GM12878 (cell line): ENCODE results near the gene SLMAP. TPM values are rescaled to one million over a fixed set of nuclear protein-coding genes. Genes with fewer than 3 reads are reported as not detected.

Experiments
- ATAC-seq: fragments of 200-7000 bp; cut with Tn5 transposase; 3 replicates; pipeline ENCODE4 v1.9.1; 2020; ENCODE audit warnings: mild to moderate bottlenecking, moderate library complexity
- BruUV-seq: library from RNA; stranded (reverse); fragments of 400-500 nt; replicated peaks from 2 replicates; lab custom pipeline; 2021; lab: Mats Ljungman, UMichigan
- CTCF ChIA-PET: fragments of 300-600 bp; sonication (Branson Sonifier 250); formaldehyde crosslinking; extraction: SDS; loops from one replicate; lab custom pipeline; 2021; ENCODE audit warnings: inconsistent platforms; lab: Yijun Ruan, JAX
- POLR2A ChIA-PET: fragments of 350-600 bp; formaldehyde crosslinking; extraction: SDS; loops from one replicate; lab custom pipeline; 2021; ENCODE audit warnings: inconsistent platforms; lab: Charles Lee
- RAD21 ChIA-PET: fragments of 300-600 bp; sonication (Branson Sonifier 250); formaldehyde crosslinking; loops from one replicate; lab custom pipeline; 2023; ENCODE audit warnings: antibody characterized with exemption; ENCODE audit not compliant: unreplicated experiment; lab: Charles Lee
- SMC1A ChIA-PET: fragments of 300-600 bp; sonication (Branson Sonifier 250); formaldehyde crosslinking; loops from one replicate; lab custom pipeline; 2023; ENCODE audit not compliant: unreplicated experiment, uncharacterized antibody; lab: Charles Lee
- DNase-seq: peaks from one replicate; pipeline ENCODE4 v3.0.0-alpha.2; 2011; ENCODE audit warnings: low read depth, low spot score
- FAIRE-seq: peaks from 3 replicates; lab custom pipeline; 2011; peaks lifted over from hg19 to GRCh38; lab: Jason Lieb, UNC
- H2AFZ ChIP-seq: 2 replicates; pipeline ENCODE4 v1.6.0; 2011; ENCODE audit warnings: low read depth, low read length, control low read depth; ENCODE audit not compliant: control insufficient read depth
- H3K27ac ChIP-seq: 2 replicates; pipeline ENCODE4 v1.5.1; 2011; ENCODE audit warnings: control low read depth; ENCODE audit not compliant: control insufficient read depth, insufficient read depth
- H3K27me3 ChIP-seq, 2 experiments: replicated peaks in 1 of 2; 2 replicates each; pipeline versions ENCODE4 v1.6.0 to v1.6.1; 2011; ENCODE audit warnings: low read length in 1 of 2; ENCODE audit not compliant: control insufficient read depth in 2 of 2, insufficient read depth in 2 of 2
- H3K36me3 ChIP-seq, 2 experiments: 2 replicates each; pipeline ENCODE4 v1.5.1; 2011; ENCODE audit warnings: low read length in 1 of 2; ENCODE audit not compliant: control insufficient read depth in 2 of 2, insufficient read depth in 2 of 2
- H3K4me1 ChIP-seq: 2 replicates; pipeline ENCODE4 v1.6.1; 2011; ENCODE audit warnings: mild to moderate bottlenecking, low read length, moderate library complexity, mixed read lengths; ENCODE audit not compliant: control insufficient read depth, insufficient read depth
- H3K4me2 ChIP-seq: 2 replicates; pipeline ENCODE4 v1.6.0; 2011; ENCODE audit warnings: control low read depth; ENCODE audit not compliant: control insufficient read depth, insufficient read depth
- H3K4me3 ChIP-seq: fragments of 200-600 bp; sonication (generic); 2 replicates; pipeline ENCODE4 v1.5.1; 2016
- H3K79me2 ChIP-seq: 2 replicates; pipeline ENCODE4 v1.6.0; 2011; ENCODE audit warnings: low read length; ENCODE audit not compliant: control insufficient read depth, insufficient read depth
- H3K9ac ChIP-seq: 2 replicates; pipeline ENCODE4 v1.8.0; 2011; ENCODE audit warnings: low read length, control low read depth, mixed read lengths; ENCODE audit not compliant: control insufficient read depth, insufficient read depth
- H3K9me3 ChIP-seq: replicated peaks from 3 replicates; pipeline ENCODE4 v1.5.1; 2011; ENCODE audit warnings: mild to moderate bottlenecking, low read length; ENCODE audit not compliant: control insufficient read depth, insufficient read depth
- H4K20me1 ChIP-seq: 2 replicates; pipeline ENCODE4 v1.6.0; 2011; ENCODE audit not compliant: control insufficient read depth, insufficient read depth
- CREM ChIP-seq: IDR thresholded peaks from 2 replicates; pipeline ENCODE4 v1.6.1; 2014; ENCODE audit warnings: antibody characterized with exemption, low read depth
- ETV6 ChIP-seq, 2 experiments: fragments of 450-650 bp in 1 of 2; IDR thresholded peaks in 1 of 2; conservative IDR thresholded peaks in 1 of 2; 2 replicates each; pipeline ENCODE4 v1.6.1; 2014; ENCODE audit warnings: antibody characterized with exemption in 1 of 2, borderline replicate concordance in 1 of 2, low read depth in 1 of 2, mild to moderate bottlenecking in 1 of 2, moderate library complexity in 1 of 2
- MEF2A ChIP-seq: IDR thresholded peaks from 2 replicates; pipeline ENCODE4 v1.6.1; 2011; ENCODE audit warnings: low read depth, mild to moderate bottlenecking, low read length, moderate library complexity; ENCODE audit not compliant: insufficient read depth
- PML ChIP-seq: IDR thresholded peaks from 2 replicates; pipeline ENCODE4 v1.6.1; 2012; ENCODE audit warnings: low read length, inconsistent platforms
- YY1 ChIP-seq: IDR thresholded peaks from 2 replicates; pipeline ENCODE4 v1.6.1; 2011; ENCODE audit warnings: low read depth, mild to moderate bottlenecking, low read length
- ZSCAN29 ChIP-seq: fragments of 450-650 bp; IDR thresholded peaks from 2 replicates; pipeline ENCODE4 v1.6.1; 2017; ENCODE audit warnings: mild to moderate bottlenecking, moderate library complexity
- WGBS: methylation state at CpG from one replicate; pipeline ENCODE4 v1.1.6; 2016; ENCODE audit warnings: low lambda C conversion rate; ENCODE audit not compliant: insufficient replicate concordance, insufficient coverage; ENCODE audit errors: missing lambda C conversion rate; 5-methylcytosine and 5-hydroxymethylcytosine counted together
- in situ Hi-C: fragments of 300-500 bp; cut with MboI; formaldehyde crosslinking; loops from 9 replicates; pipeline ENCODE4 v1.14.3; 2018; ENCODE audit warnings: mixed read lengths
- intact Hi-C: fragments of 100-400 bp; cut with micrococcal nuclease; formaldehyde crosslinking; loops from one replicate; pipeline ENCODE4 v1.14.2; 2022; ENCODE audit not compliant: unreplicated experiment
- polyA plus RNA-seq, 11 experiments: library from polyadenylated mRNA; depleted of rRNA in 4 of 11; unstranded in 6 of 11; stranded (reverse) in 5 of 11; fragments of >200 nt; fragmentation: Nextera tagmentation in 4 of 11; fragmentation: Illumina TruSeq in 1 of 11; extraction: Ambion mirVana in 4 of 11; extraction: Trizol in 1 of 11; gene quantifications; 1 replicate in 1 of 11; 2 replicates in 10 of 11; pipeline versions ENCODE4 v1.2.1 to v1.2.3, GENCODE V29; 2011 to 2016; ENCODE audit warnings: inconsistent platforms in 2 of 11, missing spikeins in 2 of 11, low read depth in 1 of 11
- total RNA-seq, 4 experiments: library from RNA; depleted of rRNA in 3 of 4; stranded (reverse); fragments of >200 nt in 3 of 4; fragmentation: Illumina TruSeq in 1 of 4; extraction: Trizol in 1 of 4; gene quantifications; 2 replicates each; pipeline versions ENCODE4 v1.2.1 to v1.2.3, GENCODE V29; 2013 to 2021
- TF ChIP-seq, protein P1 (sequence below): IDR thresholded peaks from 2 replicates; pipeline ENCODE4 v1.6.1; 2011; ENCODE audit warnings: borderline replicate concordance, low read depth, mild to moderate bottlenecking, moderate library complexity, mixed read lengths, low read length; ENCODE audit not compliant: insufficient read depth; ENCODE audit errors: extremely low read length
- TF ChIP-seq, protein P2 (sequence below): fragments of 450-650 bp; IDR thresholded peaks from 2 replicates; pipeline ENCODE4 v1.6.1; 2016; ENCODE audit warnings: mild to moderate bottlenecking
- TF ChIP-seq, protein P3 (sequence below): fragments of 150-350 bp; IDR thresholded peaks from 2 replicates; pipeline ENCODE4 v1.6.1; 2016; ENCODE audit warnings: low read depth, low read length

SLMAP gene
- total and polyA plus RNA-seq, 10 of the 15 experiments (the other 5 are each of a cell fraction or from before 2014, with no cell fraction given), result 8.3 to 43.8 (median 26.4) TPM

DNA sequence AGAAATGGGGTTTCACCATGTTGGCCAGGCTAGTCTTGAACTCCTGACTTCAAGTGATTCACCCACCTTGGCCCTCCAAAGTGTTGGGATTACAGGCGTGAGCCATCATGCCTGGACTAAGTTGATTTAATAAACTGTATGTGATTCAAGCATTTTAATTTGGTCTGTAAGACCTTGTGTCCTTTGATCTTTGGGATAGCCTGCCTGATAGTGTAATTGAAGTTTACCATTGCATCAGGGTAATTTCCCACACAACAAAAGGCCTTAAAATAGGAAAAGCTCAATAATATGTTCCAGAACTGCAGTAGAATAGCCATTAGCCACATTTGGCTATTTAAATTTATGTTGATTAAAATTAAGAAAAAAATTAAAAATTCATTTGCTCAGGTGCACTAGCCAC, 38.0 kb upstream of the SLMAP start:
- no peak for DNase-seq
- no peaks in the 10 kb centered on the region for H3K27me3 ChIP-seq
- no peak overlapping the region for H3K9ac ChIP-seq
- CTCF ChIA-PET, result no interaction called here
- RAD21 ChIA-PET, result no interaction called here
- H3K27ac ChIP-seq, result no peak overlapping the region
- no peaks in the 10 kb centered on the region for H3K36me3 ChIP-seq
- SMC1A ChIA-PET, result no interaction called here
- in situ Hi-C loops (no loop called here), intact Hi-C loops (no loop called here)
- no peaks in the 10 kb centered on the region for H3K79me2 ChIP-seq
- TF ChIP-seq, protein P1, sequence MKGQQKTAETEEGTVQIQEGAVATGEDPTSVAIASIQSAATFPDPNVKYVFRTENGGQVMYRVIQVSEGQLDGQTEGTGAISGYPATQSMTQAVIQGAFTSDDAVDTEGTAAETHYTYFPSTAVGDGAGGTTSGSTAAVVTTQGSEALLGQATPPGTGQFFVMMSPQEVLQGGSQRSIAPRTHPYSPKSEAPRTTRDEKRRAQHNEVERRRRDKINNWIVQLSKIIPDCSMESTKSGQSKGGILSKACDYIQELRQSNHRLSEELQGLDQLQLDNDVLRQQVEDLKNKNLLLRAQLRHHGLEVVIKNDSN, result no peak
- TF ChIP-seq CREM (no peak), MEF2A (no peak), ZSCAN29 (no peak), ETV6 (conservative IDR thresholded peaks at IDR 0.05 in 1 of 2, IDR thresholded peaks at IDR 0.05 in 1 of 2; ENCODE audit: borderline replicate concordance in 1 of 2, low read depth in 1 of 2) (no peak), PML (no peak), YY1 (no peak)
- TF ChIP-seq, protein P2, sequence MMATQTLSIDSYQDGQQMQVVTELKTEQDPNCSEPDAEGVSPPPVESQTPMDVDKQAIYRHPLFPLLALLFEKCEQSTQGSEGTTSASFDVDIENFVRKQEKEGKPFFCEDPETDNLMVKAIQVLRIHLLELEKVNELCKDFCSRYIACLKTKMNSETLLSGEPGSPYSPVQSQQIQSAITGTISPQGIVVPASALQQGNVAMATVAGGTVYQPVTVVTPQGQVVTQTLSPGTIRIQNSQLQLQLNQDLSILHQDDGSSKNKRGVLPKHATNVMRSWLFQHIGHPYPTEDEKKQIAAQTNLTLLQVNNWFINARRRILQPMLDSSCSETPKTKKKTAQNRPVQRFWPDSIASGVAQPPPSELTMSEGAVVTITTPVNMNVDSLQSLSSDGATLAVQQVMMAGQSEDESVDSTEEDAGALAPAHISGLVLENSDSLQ, result no peak
- TF ChIP-seq, protein P3, sequence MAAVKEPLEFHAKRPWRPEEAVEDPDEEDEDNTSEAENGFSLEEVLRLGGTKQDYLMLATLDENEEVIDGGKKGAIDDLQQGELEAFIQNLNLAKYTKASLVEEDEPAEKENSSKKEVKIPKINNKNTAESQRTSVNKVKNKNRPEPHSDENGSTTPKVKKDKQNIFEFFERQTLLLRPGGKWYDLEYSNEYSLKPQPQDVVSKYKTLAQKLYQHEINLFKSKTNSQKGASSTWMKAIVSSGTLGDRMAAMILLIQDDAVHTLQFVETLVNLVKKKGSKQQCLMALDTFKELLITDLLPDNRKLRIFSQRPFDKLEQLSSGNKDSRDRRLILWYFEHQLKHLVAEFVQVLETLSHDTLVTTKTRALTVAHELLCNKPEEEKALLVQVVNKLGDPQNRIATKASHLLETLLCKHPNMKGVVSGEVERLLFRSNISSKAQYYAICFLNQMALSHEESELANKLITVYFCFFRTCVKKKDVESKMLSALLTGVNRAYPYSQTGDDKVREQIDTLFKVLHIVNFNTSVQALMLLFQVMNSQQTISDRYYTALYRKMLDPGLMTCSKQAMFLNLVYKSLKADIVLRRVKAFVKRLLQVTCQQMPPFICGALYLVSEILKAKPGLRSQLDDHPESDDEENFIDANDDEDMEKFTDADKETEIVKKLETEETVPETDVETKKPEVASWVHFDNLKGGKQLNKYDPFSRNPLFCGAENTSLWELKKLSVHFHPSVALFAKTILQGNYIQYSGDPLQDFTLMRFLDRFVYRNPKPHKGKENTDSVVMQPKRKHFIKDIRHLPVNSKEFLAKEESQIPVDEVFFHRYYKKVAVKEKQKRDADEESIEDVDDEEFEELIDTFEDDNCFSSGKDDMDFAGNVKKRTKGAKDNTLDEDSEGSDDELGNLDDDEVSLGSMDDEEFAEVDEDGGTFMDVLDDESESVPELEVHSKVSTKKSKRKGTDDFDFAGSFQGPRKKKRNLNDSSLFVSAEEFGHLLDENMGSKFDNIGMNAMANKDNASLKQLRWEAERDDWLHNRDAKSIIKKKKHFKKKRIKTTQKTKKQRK, result no peak
- ATAC-seq, result no peak
- no peak overlapping the region for H2AFZ ChIP-seq
- FAIRE-seq, result no peak
- no TSS peak for BruUV-seq
- H4K20me1 ChIP-seq, result no peaks in the 10 kb centered on the region
- WGBS, result 5% methylated on average over 1 of the region's 1 CpG
- H3K4me2 ChIP-seq, result no peak overlapping the region
- H3K4me3 ChIP-seq, result no peak overlapping the region
- H3K9me3 ChIP-seq, result no peaks in the 10 kb centered on the region
- H3K4me1 ChIP-seq, result no peaks in the 10 kb centered on the region
- POLR2A ChIA-PET, result no interaction called here
